ENCODE measurements around the gene BYSL. TPM values are rescaled to one million over a fixed set of nuclear protein-coding genes. Genes with fewer than 3 reads are reported as not detected.
A peak's percentile ranks its signal among the peaks of the same experiment; 100 is the strongest.

The BYSL gene
- total and polyA plus RNA-seq, 10 of the 15 experiments (the other 5 are each of a cell fraction or from before 2014, with no cell fraction given), result 12.6 to 51.1 (median 33.0) TPM

- BruUV-seq (replicated peaks), result no TSS peak
- no peaks in the 10 kb centered on the region for H3K27me3 ChIP-seq (replicated peaks in 1 of 2; ENCODE audit: control insufficient read depth in 2 of 2, insufficient read depth in 2 of 2, low read length in 1 of 2)
- H2AFZ ChIP-seq (ENCODE audit: control insufficient read depth, low read depth, low read length), result peak overlapping the region; percentile 29; the same call in 1 of the 2 replicates
- 31% methylated on average over 11 of the region's 11 CpGs for WGBS (ENCODE audit: insufficient coverage, insufficient replicate concordance, low lambda C conversion rate, missing lambda C conversion rate)
- intact Hi-C loops (cut with micrococcal nuclease; ENCODE audit: unreplicated experiment) (no loop called here), in situ Hi-C loops (cut with MboI) (loop anchor here (10.0 kb wide), 1 partner anchor 105 kb away; no protein-coding TSS in a partner anchor)
- FAIRE-seq (no peak), DNase-seq (ENCODE audit: low read depth, low spot score) (no peak), ATAC-seq (no peak)
- TF ChIP-seq RUNX3 (IDR thresholded peaks at IDR 0.05; ENCODE audit: low read length) (peak; percentile 50), PBX3 (IDR thresholded peaks at IDR 0.05; ENCODE audit: insufficient replicate concordance, low read depth, low read length) (peak; percentile 3), NFYB (IDR thresholded peaks at IDR 0.05; ENCODE audit: insufficient read depth, low read depth, low read length) (peak; percentile 68; the same call in 1 of the 2 replicates), PKNOX1 (IDR thresholded peaks at IDR 0.05) (peak; percentile 47; the same call in 1 of the 2 replicates), ZSCAN29 (IDR thresholded peaks at IDR 0.05) (no peak), ETV6 (conservative IDR thresholded peaks at IDR 0.05 in 1 of 2, IDR thresholded peaks at IDR 0.05 in 1 of 2; ENCODE audit: borderline replicate concordance in 1 of 2, low read depth in 1 of 2) (no peak), HSF1 (IDR thresholded peaks at IDR 0.05; ENCODE audit: low read depth, low read length) (no peak)
- POLR2A ChIA-PET, result interaction anchor here (0.6 to 2.7 kb wide), 10 partner anchors 17 to 129 kb away, joined by 3 to 8 read pairs (median 4); partner anchors contain the start of genes BYSL and MED20
- H3K4me1 ChIP-seq (ENCODE audit: control insufficient read depth, insufficient read depth, low read length), result peaks cover 46% of the 10 kb centered on the region
- H3K36me3 ChIP-seq (ENCODE audit: control insufficient read depth in 2 of 2, insufficient read depth in 2 of 2, low read length in 1 of 2), result peaks cover 10 to 14% of the 10 kb centered on the region in 2 experiments
- SMC1A ChIA-PET (ENCODE audit: uncharacterized antibody, unreplicated experiment), result interaction anchor here (0.6 to 12.4 kb wide), 11 partner anchors 15 to 1022 kb away, joined by 3 to 138 read pairs (median 4); partner anchors contain the start of genes BYSL, MED20 and TAF8
- H3K27ac ChIP-seq (ENCODE audit: control insufficient read depth, insufficient read depth), result peak overlapping the region; percentile 54
- RAD21 ChIA-PET (ENCODE audit: unreplicated experiment), result interaction anchor here (0.8 to 6.4 kb wide), 6 partner anchors 18 to 111 kb away, joined by 3 to 69 read pairs (median 4); partner anchors contain the start of genes BYSL, MED20 and TAF8
- H3K4me3 ChIP-seq, result peak overlapping the region; percentile 98
- peak overlapping the region; percentile 86 for H3K4me2 ChIP-seq (ENCODE audit: control insufficient read depth, insufficient read depth)
- peak overlapping the region; percentile 68 for H3K9ac ChIP-seq (ENCODE audit: control insufficient read depth, insufficient read depth, low read length)
- peaks cover 2% of the 10 kb centered on the region; the same call in 1 of the 2 replicates for H4K20me1 ChIP-seq (ENCODE audit: control insufficient read depth, insufficient read depth)
- peaks cover 35% of the 10 kb centered on the region for H3K79me2 ChIP-seq (ENCODE audit: control insufficient read depth, insufficient read depth, low read length)
- CTCF ChIA-PET, result interaction anchor here (0.8 to 13.2 kb wide), 10 partner anchors 11 to 152 kb away, joined by 3 to 193 read pairs (median 6); partner anchors contain the start of genes BYSL, MED20, TOMM6 and USP49
- no peaks in the 10 kb centered on the region for H3K9me3 ChIP-seq (replicated peaks; ENCODE audit: control insufficient read depth, insufficient read depth, low read length)
These were observed 18.0 kb downstream of the BYSL start for GRCh38 chr6:41939176-41939847.

Data from GM12878 (cell line).